Breast epithelium (tissue), 3 donors: ENCODE results near the gene GNMT.

Experiments
- POLR2A ChIP-seq: fragments of 450-650 bp; IDR thresholded peaks from one replicate; pipeline ENCODE4 v1.6.1; 2016; ENCODE audit warnings: antibody characterized with exemption, mild to moderate bottlenecking, moderate library complexity
- POLR2AphosphoS5 ChIP-seq, 3 donors: sonication (generic); formaldehyde crosslinking; IDR thresholded peaks; one replicate each; pipeline ENCODE4 v1.6.1; 2017; ENCODE audit warnings: antibody characterized with exemption in 3 of 3
- TF ChIP-seq, protein P1 (sequence below), 3 donors: fragments of 450-650 bp; IDR thresholded peaks; one replicate each; pipeline ENCODE4 v1.5.1; 2016 to 2017; ENCODE audit warnings: antibody characterized with exemption in 3 of 3, mild to moderate bottlenecking in 3 of 3, moderate library complexity in 3 of 3

DNA sequence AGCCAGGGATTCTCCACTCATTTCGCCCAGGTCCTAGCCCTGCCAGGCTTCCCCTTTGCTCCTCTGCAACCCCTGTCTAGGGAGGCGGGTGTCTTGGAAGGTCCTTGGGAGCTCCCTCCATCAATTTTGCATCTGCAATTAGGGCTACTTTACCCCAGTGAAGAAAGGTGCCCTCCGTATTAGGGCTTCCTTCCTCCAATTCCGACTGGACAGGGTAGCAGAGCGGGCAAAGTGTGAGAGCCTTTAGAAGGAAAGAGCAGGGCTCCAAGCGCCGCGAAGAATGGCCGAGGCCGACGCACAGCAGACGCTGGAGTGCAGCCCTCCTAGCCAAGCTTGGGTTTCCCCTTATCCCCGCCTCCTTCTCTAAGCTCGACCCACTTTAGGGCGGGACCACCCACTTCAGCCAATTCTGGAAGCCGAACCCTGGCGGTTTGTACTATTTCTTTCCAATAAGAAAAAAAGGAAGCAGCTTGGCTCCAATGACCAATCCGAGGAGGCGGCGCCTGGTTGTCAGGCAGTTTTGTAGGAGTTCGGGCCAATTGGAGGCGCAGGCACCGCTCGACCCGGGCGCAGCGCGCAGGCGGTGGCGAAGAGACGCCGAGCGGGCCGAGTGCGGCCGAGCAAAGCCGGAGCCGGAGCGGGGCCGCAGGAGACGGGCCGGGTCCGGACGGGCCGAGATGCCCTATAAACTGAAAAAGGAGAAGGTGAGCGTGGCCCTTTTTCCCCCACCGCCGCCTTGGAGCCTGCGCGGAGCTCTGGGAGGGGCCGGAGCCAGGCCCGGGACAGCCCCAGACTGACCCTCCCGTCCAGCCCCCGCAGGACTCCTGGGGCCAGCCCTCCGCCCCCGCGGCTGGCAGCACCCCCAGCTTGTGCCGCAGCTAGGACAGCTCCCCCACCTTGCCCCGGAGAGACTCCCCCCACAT lies 23.7 kb downstream of the GNMT start, which contains the start of gene PPP2R5D:
- TF ChIP-seq, protein P1, sequence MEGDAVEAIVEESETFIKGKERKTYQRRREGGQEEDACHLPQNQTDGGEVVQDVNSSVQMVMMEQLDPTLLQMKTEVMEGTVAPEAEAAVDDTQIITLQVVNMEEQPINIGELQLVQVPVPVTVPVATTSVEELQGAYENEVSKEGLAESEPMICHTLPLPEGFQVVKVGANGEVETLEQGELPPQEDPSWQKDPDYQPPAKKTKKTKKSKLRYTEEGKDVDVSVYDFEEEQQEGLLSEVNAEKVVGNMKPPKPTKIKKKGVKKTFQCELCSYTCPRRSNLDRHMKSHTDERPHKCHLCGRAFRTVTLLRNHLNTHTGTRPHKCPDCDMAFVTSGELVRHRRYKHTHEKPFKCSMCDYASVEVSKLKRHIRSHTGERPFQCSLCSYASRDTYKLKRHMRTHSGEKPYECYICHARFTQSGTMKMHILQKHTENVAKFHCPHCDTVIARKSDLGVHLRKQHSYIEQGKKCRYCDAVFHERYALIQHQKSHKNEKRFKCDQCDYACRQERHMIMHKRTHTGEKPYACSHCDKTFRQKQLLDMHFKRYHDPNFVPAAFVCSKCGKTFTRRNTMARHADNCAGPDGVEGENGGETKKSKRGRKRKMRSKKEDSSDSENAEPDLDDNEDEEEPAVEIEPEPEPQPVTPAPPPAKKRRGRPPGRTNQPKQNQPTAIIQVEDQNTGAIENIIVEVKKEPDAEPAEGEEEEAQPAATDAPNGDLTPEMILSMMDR (IDR thresholded peaks at IDR 0.05), result peak in 2 of 3 donors; percentile 26 to 32
- TF ChIP-seq POLR2A, result peak; percentile 55
- TF ChIP-seq POLR2AphosphoS5 (IDR thresholded peaks at IDR 0.05), result peak; percentile 39 to 55 (median 49)
